Measurements from ENCODE around the gene APOBR.
A peak's percentile ranks its signal among the peaks of the same experiment; 100 is the strongest.
"Not testable (repeated sequence)": the region's sequence is repeated elsewhere in the genome, so short reads cannot be mapped to it uniquely, and the experiment has no call there.

APOBR gene

GRCh38 chr16:28527985-28528384 lies 33.5 kb downstream of the APOBR start:
- no peak for DNase-seq

- no peak for DNase-seq
Observed at GRCh38 chr16:28528463-28528867, 34.0 kb downstream of the APOBR start.

GRCh38 chr16:28529124-28529523 lies 34.7 kb downstream of the APOBR start:
- no peak for DNase-seq

- DNase-seq = peak; percentile 20
Observed at GRCh38 chr16:28531777-28532744, 37.6 kb downstream of the APOBR start.

GRCh38 chr16:28532940-28533647 lies 38.7 kb downstream of the APOBR start:
- DNase-seq = no peak

GRCh38 chr16:28534542-28535373 lies 40.3 kb downstream of the APOBR start:
- no peak for DNase-seq

- no peak for DNase-seq
Observed at GRCh38 chr16:28537076-28537475, 42.6 kb downstream of the APOBR start.

GRCh38 chr16:28537964-28538732 lies 43.7 kb downstream of the APOBR start:
- no peak for DNase-seq

GRCh38 chr16:28538733-28539596 lies 44.5 kb downstream of the APOBR start, which contains the start of gene NUPR1:
Gene NUPR1, minus strand, starts transcription at chr16:28538974. Its CDS starts 67 bp downstream, at chr16:28538907.
- DNase-seq = no peak

GRCh38 chr16:28540346-28540745 lies 45.9 kb downstream of the APOBR start:
- no peak for DNase-seq

GRCh38 chr16:28542646-28543045 lies 48.2 kb downstream of the APOBR start:
- DNase-seq = no peak

- DNase-seq = no peak
Observed at GRCh38 chr16:28543072-28543471, 48.6 kb downstream of the APOBR start.

GRCh38 chr16:28544998-28545397 lies 50.6 kb downstream of the APOBR start:
- no peak for DNase-seq

- DNase-seq = not testable (repeated sequence)
Observed at GRCh38 chr16:28545964-28546363, 51.5 kb downstream of the APOBR start.

- no peak for DNase-seq
Observed at GRCh38 chr16:28546626-28547025, 52.2 kb downstream of the APOBR start.

GRCh38 chr16:28548306-28548802 lies 53.9 kb downstream of the APOBR start:
- DNase-seq = no peak
